Astrocyte (in vitro differentiated cells and primary cell): ENCODE results near the gene JAM2.

Experiments
- CTCF ChIP-seq: IDR thresholded peaks from 2 replicates; pipeline ENCODE4 v1.5.1; 2011; ENCODE audit warnings: low read depth, mild to moderate bottlenecking, inconsistent platforms, low read length, moderate library complexity; ENCODE audit not compliant: insufficient read depth
- EZH2 ChIP-seq: IDR thresholded peaks from 2 replicates; pipeline ENCODE4 v1.6.1; 2012; ENCODE audit warnings: mild to moderate bottlenecking, low read length, inconsistent platforms; ENCODE audit not compliant: insufficient read depth

- TF ChIP-seq EZH2 = no peak
- TF ChIP-seq CTCF = no peak
These were observed 17.4 kb downstream of the JAM2 start for GRCh38 chr21:25656412-25656811.
